NCI-H1694 (cell line): ENCODE data around the gene ALKBH8.
"Not testable (repeated sequence)": the region's sequence is repeated elsewhere in the genome, so short reads cannot be mapped to it uniquely, and the experiment has no call there.

Experiments used
- DNase-seq: peaks from one replicate; lab custom pipeline; 2025; lab: John Stamatoyannopoulos, UW

The ALKBH8 gene

DNA sequence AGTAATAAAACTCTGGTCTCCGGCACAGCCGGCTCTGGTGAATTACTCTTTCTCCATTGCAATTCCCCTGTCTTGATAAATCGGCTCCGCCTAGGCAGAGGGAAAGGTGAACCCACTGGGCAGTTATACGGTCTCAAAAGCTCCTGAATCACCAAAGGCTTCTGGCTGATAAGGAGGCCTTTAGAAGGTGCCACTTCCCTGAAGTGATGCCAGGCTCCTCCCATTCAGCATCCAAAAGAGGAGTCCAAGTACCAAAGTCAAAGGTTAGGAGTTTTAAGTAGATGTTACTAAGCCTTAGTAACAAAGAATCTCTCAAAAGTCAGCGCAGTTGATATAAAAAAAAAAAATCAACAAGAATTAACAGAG lies 11.8 kb upstream of the ALKBH8 start:
- DNase-seq, result no peak

DNA sequence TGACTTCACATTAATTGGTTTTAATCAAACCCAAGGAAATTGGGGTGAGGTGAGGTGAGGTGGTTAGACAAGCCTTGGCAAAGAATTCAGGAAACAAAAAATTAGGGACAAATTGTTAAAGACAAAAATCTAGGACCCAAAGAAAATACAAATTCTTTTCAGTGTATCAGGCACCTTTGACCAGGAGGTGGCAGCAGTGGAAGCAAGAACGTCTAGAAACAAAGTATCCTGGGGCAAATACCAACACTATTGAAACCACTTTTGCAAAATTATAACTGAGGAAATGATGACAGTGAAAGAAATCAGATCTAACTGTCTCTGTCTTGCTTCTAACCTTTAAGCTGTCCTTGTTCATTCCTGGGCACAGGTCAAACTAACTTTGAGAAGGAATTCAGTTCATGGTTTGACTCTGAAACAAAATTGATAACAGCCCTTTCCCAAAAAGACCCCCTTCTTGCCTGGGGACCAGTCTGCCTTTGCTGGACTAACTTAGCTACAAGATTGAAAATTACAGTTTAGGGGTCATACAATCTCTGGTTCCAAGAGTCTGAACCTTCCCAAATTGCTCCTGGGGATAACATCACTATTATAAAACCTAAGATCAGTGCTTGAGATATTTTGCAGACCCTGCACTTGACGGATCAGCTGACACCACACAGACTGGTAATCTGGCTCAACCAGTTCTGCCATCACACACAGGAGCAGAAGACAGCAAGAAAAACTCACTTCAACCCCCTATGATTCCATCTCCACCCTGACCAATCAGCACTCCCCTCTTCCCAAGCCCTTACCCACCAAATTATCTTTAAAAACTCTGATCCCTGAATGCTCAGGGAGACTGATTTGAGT lies 11.2 kb upstream of the ALKBH8 start:
- peak; percentile 5 for DNase-seq

DNA sequence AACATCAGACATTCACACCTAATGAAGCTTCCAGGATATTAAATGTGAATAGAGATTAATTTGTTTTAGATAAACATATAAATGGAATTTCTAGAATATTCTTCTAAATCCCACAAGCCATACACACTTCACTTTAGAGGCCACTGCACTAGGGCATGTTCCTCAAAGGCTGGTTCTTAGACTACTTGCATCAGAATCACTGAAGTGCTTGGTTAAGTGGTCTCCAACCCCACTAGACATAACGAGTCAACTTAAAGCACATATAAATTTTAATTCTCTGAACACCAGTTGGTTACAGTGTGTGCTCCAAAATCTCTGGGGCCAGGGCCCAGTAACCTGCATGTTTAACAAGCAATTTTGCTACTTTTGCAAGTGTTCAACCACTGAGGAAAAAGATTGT lies 7.9 kb upstream of the ALKBH8 start:
- DNase-seq, result no peak

DNA sequence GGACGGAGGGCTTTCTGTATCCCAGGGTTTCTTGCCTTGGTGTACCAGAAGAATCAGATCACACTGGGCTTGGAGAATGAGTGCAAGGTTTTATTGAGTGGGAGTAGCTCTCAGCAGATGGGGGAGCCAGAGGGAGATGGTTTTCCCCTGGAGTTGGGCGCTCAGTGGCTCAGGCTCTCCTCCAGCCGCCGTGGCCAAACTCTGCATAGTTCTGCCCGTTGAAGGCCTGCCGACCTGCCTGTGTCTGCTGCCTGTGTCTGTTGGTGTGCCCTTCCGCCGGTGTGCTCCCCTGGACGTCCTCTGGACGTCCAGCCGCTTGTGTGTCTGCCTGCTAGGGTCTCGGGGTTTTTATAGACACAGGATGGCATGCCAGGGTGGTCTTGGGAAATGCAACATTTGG lies 4.5 kb upstream of the ALKBH8 start:
- no peak for DNase-seq

DNA sequence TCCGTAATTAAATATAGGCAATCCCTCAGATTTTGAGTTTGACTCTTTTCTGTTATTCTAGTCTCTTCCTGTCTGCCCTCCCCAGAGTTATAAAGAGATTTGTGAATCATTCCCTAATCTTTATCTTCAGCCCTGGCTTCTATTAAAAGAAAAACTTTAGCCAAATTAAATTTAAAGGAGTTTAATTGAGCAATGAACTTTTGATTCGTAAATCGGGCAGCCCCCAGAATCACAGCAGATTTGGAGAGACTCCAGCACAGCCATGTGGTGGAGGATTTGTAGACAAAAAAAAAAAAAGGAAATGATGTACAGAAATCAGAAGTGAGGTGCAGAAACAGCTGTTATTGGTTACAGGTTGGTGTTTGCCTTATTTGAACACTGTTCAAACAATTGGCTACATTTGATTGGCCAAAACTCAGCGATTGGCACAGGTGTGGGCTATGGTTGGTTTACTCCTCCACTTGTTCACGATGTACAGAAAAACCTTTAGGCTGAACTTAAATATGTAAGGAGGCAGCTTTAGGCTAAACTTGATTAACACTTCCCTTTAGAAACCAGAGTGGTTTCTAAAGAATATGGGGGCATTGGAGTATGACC lies 2.3 kb upstream of the ALKBH8 start:
- no peak for DNase-seq

DNA sequence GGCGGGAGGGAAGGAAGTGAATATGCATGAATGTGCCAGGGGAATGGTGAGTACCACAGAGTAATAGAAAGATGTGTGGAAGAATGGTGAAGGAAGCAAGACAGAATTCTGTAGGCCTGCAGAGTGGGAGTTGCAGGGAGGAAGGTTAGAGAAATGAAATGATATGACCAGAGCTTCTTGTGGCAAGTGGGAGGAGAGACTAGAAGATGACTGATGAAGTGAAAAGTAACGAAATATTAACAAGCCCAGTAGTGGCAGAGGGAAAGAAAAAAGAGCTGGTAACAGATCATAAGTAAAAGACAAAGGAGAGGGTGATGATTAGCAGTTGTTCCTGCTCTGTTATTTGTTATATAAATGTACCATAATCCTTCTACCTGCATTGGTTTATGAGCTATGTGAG lies 1.0 kb upstream of the ALKBH8 start:
- DNase-seq, result no peak

DNA sequence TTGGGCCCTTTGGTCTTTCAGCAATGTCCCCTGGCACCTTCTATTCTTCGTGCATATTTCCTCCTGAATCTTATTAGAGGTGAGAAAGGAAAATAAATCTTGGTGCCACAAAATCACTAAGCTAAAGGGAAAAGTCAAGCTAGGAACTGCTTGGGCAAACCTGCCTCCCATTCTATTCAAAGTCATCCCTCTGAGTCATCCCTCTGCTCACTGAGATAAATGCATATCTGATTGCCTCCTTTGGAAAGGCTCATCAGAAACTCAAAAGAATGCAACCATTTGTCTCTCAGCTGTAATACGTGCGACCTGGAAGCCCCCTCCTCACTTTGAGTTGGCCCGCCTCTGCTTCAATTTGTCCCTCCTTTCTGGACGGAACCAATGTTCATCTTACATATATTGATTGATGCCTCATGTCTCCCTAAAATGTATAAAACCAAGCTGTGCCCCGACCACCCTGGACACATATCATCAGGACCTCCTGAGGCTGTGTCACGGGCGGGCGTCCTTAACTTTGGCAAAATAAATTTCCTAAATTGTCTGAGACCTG lies 493 bp upstream of the ALKBH8 start:
- DNase-seq, result not testable (repeated sequence)

DNA sequence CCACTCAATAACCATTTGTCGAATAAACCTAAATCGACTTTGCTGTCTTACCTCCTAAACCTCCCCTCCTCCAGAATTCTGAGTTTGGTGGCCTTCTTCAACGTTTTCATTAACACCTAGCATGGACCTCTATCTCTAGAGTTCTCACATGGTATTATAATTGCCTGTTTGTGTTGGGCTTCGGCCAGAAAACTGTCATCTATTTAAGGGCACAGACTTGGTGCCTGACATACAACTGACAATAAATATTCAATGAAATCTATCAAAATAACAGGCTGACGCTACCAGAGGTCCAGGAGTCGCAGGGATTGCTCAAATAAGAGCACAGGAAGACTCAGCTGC lies 687 bp downstream of the ALKBH8 start:
- no peak for DNase-seq

DNA sequence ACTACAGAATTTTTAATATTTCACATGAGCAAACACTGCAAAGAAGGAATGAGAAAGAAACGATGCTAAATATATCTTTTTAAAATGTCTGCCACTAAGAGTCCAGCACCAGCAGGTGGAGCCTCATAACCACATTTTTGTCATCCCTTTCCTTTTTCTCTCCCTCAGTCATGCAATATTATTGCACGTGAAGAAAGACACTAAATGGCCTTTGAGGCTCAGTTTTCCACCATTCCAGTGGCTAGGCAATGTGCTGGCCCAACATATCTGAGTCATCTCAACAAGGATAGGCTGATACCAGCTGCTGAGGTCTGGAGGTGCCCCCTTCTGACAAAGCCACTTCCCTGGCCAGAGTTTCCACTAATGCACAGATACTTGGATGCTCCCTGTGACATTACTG lies 1.8 kb downstream of the ALKBH8 start:
- no peak for DNase-seq

DNA sequence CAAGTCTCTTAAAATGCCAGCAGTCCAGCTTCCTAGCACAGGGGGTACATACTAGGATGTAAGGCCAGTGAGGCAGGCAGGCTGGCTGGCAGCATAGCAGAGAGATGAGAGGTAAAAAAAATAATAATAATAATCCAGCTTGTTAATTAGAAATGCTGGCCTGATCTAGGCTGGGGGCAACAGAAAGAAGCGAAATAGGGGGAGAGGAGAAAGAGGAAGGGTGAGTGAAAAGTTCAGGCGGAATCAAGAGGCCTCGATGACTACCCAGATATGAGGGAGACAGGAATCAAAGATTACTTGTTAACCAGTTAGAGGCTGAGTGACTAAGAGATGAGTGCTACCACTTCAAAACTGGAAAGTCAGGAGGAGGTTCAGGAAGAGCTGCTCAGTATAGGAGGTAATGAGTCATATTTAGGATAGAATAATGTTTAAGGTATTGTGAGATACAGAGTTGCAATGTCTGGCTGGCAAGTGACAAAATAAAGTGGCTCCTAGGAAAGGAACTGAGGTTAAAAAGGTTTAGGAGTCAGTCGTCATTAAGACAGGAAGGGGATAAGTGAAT lies 2.8 kb downstream of the ALKBH8 start:
- DNase-seq, result no peak

DNA sequence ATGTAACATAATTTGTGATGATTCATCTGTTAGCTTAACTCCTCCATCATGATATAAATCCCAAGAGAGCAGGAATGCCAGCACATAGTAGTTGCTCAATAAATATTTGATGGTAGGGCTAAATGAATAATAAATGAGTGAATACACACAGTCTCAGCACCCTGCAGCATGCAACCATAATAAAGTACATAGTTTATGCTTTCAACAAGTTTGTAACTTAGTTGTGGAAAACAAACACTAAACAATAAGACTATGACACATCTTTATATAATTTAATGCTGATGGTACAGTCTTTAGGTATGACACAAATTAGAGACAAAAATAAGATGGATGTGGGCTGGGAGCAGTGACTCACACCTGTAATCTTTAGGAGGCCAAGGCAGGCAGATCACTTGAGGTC lies 3.8 kb downstream of the ALKBH8 start:
- no peak for DNase-seq

DNA sequence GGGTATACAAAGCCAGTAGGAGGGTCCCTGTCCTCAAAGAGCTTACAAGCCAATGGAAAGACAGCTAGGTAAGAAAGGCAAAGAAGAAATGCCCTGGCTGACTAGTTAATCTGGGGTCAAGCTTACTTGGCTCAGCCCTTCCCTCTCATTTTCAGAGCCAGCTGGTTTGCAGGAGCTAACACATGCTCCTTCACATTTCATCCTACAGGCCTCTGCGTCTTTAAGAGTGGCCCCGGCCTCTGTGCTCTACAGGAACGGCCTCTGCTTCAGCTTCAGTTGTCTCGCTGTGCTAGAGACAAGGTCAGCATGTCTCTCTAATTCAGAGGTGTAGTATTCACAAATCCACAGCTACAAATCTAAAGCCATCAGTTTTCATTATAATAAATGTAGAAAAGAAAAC lies 15.2 kb downstream of the ALKBH8 start:
- DNase-seq, result no peak

DNA sequence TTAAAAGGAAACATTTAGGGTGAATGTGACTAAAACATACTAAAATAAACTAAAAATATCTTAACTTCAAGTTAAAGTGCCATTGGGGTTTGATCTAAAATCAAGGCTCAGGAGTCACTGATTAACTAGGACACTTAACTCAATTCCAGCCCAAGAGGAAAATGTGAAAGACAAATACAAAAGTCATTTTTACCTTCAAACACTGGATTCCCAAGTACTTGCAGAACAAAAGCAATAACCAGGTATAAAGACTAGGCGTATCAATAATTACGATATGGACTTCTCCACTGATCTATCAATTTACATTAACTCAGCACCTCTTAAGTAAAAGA lies 15.6 kb downstream of the ALKBH8 start:
- DNase-seq, result no peak

DNA sequence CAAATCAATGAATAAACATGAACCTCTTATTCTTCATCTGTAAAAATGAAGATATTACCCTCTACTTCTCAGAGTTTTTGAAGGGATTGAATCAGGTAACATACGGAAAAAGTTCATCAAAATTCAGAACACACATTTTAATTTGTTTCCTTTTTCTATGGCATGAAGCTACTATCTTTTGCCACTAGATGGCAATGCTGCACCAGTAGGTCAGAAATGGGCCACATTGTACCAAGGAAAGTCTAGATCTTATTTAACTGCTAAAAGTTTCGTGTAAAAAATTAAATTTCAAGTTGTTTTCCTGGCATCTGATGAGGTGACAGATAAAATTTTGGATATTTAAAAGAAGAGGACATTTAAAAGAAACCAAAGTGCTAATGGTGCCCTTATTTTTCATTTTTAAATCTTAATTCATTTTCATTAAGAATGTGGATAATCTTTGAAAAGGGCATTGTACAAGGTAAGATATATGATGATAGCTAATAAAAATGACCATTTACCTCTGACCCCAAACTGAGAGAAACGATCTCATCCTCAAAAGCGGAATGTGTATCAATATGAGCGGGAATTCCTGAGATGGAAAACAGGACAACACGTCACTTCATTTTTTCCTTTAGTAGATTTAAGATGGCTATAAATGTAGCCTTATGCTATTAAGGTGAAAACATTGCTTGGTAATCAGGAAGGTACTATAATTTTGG lies 16.1 kb downstream of the ALKBH8 start:
- DNase-seq, result no peak

DNA sequence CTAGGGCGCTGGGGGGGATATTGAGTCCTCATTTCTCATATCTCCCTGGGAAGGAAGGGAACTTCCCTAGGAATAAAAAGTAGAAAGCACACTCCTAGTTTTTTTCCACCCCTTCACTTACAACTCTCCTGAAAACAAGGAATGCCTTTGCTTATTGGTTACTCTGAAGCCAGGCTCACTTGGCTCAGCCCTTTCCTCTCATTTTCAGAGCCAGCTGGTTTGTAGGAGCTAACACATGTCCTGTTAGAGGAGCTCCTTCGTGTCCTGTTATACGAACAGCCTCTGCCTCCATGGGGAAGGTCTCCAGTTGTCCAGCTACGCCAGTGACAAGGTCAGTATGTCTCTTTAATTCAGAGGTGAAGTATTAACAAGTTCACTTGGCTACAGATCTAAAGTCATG lies 17.6 kb downstream of the ALKBH8 start:
- DNase-seq, result no peak

DNA sequence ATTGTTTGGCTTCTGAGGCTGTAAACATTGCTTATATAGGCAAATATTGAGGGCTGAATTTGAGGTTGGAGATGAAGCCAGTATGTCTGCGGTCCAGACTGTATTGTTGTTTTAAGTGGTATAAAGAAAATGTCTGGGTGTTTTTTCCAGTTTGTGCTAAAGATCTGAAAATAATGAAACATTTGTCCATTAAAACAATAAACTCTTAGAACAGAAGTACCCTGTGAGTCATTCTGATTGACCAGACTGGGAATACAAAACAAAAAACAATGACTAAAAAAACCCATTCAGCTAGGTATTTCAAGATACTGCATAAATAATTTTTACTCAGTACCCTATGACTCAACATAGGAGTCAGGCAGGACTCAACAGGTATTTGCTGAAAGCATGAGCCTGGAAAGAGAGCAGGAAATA lies 20.4 kb downstream of the ALKBH8 start:
- no peak for DNase-seq

DNA sequence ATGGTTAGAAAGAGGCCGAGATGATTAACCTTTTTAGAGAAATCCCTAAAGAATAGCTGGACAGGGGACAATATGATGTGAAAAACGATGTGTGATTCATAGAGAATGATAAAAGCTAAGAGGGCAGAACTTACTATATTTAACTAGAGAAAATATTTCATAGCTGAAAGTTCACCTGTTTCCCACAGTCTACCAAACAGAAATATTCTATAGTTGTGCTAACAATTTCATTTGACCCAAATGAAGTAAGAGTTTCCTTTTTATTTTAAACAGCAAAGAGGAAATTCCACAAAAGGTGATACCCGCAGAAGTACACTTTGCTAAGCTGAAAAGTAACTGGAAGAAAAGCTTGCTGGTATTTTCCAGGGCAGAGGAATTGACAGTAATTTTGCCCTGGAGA lies 26.7 kb downstream of the ALKBH8 start:
- no peak for DNase-seq

DNA sequence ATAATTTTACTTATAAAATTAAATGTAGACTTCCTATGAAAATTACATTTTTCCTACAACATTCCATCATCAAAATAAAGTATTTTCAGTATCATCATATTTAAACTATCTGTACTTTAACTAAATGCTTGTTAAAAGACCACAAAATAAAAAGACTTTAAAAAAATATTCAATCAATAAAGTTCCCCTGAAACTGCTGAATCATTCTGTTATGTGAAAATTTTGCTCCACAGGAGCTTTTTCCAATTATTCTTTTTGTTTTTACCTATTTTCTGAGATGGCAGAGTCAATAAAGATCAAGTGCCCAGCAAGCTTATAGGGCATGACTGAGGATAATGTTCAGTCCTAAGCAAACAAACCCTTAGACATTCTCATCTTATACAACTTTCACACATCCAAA lies 27.3 kb downstream of the ALKBH8 start:
- DNase-seq, result no peak

DNA sequence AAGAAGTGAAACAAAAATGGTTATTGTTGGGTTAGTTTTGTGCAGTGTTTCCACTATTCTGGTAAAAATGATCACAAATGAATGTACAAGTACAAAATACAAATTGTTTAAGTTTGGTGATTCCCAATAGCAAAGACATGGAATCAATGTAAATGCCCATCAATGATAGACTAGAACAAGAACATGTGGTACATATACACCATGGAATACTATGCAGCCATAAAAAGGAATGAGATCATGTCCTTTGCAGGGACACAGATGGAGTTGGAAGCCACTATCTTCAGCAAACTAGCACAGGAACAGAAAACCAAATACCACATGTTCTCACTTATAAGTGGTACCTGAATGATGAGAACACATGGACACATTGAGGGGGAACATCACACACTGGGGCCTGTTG lies 28.4 kb downstream of the ALKBH8 start:
- not testable (repeated sequence) for DNase-seq

DNA sequence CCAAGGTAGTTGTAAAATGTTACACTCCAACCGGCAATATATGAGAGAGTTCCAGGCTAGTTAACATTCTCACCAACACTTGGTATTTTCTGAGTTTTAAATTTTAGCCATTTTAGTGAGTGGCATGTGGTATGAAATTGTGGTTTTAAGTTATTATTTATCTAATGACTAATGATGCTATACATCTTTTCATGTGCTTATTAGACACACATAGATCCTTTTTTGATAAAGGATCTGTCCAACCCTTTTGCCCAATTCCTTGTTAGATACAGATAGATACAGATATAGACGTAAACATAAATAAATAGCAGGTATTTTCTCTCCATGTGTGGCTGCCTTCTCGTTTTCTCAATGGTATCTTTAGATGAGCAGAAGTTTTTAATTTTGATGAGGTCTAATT lies 39.3 kb downstream of the ALKBH8 start:
- no peak for DNase-seq

DNA sequence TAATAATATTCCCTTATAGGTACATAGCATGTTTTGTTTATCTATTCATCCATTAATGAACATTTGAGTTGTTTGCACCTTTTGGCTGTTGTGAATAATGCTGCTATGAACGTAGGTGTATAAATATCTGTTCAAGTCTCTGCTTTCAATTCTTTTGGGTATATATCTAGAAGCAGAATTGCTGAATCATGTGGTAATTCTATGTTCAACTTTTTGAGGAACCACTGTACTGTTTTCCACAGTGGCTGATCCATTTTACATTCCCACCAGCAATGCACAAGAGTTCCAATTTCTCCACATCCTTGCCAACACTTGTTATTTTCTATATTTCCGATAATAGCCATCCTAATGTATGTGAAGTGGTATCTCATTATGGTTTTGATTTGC lies 56.7 kb downstream of the ALKBH8 start:
- no peak for DNase-seq

DNA sequence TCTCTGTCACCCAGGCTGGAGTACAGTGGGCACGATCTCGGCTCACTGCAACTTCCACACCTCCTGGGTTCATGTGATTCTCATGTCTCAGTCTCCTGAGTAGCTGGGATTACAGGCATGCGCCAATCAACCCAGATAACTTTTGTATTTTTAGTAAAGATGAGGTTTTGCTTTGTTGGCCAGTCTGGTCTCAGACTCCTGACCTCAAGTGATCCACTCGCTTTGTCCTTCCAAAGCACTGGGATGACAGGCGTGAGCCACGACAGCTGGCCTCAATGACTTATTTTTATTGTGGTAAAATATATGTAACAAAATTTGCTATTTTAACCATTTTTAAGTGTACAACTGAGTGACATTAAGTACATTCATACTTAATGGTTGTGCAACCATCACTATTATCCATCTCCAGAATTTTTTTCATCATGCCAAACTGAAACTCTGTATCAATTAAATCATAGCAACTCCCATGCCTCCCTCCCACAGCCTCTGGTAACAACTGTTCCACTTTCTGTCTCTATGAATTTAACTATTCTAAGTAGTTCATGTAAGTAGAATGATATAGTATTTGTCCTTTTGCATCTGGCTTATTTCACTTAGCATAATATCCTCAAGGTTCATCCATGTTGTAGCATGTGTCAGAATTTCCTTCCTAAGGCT lies 57.2 kb downstream of the ALKBH8 start:
- no peak for DNase-seq
